Gastroesophageal sphincter (tissue), 4 donors: ENCODE results near the gene TOR1AIP1. TPM values are rescaled to one million over a fixed set of nuclear protein-coding genes. Genes with fewer than 3 reads are reported as not detected.

Experiments used
- ATAC-seq: fragments of 150-250 bp; one replicate; pipeline ENCODE4 v1.9.1; 2016; ENCODE audit warnings: mild to moderate bottlenecking, moderate library complexity
- H3K27ac ChIP-seq, 4 donors: fragments of 200-600 bp; sonication (generic) in 3 of 4; 1 replicate in 3 of 4; 2 replicates in 1 of 4; pipeline ENCODE4 v1.5.1; 2016 to 2019
- H3K27me3 ChIP-seq: fragments of 200-600 bp; sonication (generic); one replicate; pipeline ENCODE4 v1.5.1; 2019
- H3K36me3 ChIP-seq, 2 donors: fragments of 200-600 bp; sonication (generic); one replicate each; pipeline ENCODE4 v1.5.1; 2019; ENCODE audit warnings: control low read depth in 1 of 2
- H3K4me1 ChIP-seq, 3 donors: fragments of 200-600 bp; sonication (generic); 1 replicate in 2 of 3; 2 replicates in 1 of 3; pipeline ENCODE4 v1.5.1; 2016 to 2019; ENCODE audit warnings: control low read depth in 2 of 3
- H3K4me3 ChIP-seq, 2 donors: fragments of 200-600 bp; sonication (generic); one replicate each; pipeline ENCODE4 v1.5.1; 2019; ENCODE audit warnings: mild to moderate bottlenecking in 1 of 2, moderate library complexity in 1 of 2
- H3K9me3 ChIP-seq, 3 donors: fragments of 200-600 bp; sonication (generic); one replicate each; pipeline ENCODE4 v1.5.1; 2017 to 2019; ENCODE audit warnings: control low read depth in 2 of 3
- CTCF ChIP-seq, 4 experiments: fragments of 200-600 bp in 2 of 4; fragments of 450-650 bp in 2 of 4; sonication (generic) in 1 of 4; IDR thresholded peaks; one replicate each; pipeline ENCODE4 v1.5.1; 2017 to 2019; ENCODE audit warnings: antibody characterized with exemption in 4 of 4, mild to moderate bottlenecking in 2 of 4, moderate library complexity in 2 of 4
- EP300 ChIP-seq: sonication (generic); formaldehyde crosslinking; IDR thresholded peaks from one replicate; pipeline ENCODE4 v1.6.1; 2017; ENCODE audit warnings: antibody characterized with exemption, mild to moderate bottlenecking
- POLR2A ChIP-seq, 2 donors: fragments of 450-650 bp; IDR thresholded peaks; one replicate each; pipeline ENCODE4 v1.6.1; 2017; ENCODE audit warnings: antibody characterized with exemption in 2 of 2, mild to moderate bottlenecking in 2 of 2, moderate library complexity in 1 of 2
- POLR2AphosphoS5 ChIP-seq: sonication (generic); formaldehyde crosslinking; IDR thresholded peaks from one replicate; pipeline ENCODE4 v1.6.1; 2017; ENCODE audit warnings: antibody characterized with exemption
- WGBS, 2 donors: methylation state at CpG; one replicate each; pipeline ENCODE4 v1.1.5; 2018; ENCODE audit warnings: low coverage in 1 of 2; 5-methylcytosine and 5-hydroxymethylcytosine counted together
- total RNA-seq, 4 donors: library from RNA; depleted of rRNA; stranded (reverse); fragments of >200 nt; gene quantifications; one replicate each; pipeline ENCODE4 v1.1.0, GENCODE V29; 2016

Gene TOR1AIP1
- total RNA-seq, 4 donors from 2014 or later: 132 to 162 (median 141) TPM

GRCh38 chr1:179910934-179911333 lies 28.8 kb downstream of the TOR1AIP1 start:
- Histone ChIP-seq H3K27me3 (no peaks in the 10 kb centered on the region), H3K9me3 (no peaks in the 10 kb centered on the region), H3K36me3 (peaks cover 4 to 95% of the 10 kb centered on the region in 2 donors), H3K4me1 (peaks cover 0 to 5% (median 0%) of the 10 kb centered on the region in 3 donors), H3K27ac (no peak overlapping the region), H3K4me3 (no peak overlapping the region)
- TF ChIP-seq EP300: no peak
- TF ChIP-seq POLR2AphosphoS5: no peak
- TF ChIP-seq CTCF (IDR thresholded peaks at IDR 0.05): no peak
- no peak for TF ChIP-seq POLR2A (IDR thresholded peaks at IDR 0.05)
- WGBS, 2 donors: 35 to 67% methylated on average over 1 of the region's 1 CpG
- no peak for ATAC-seq

- H3K27me3 ChIP-seq: no peaks in the 10 kb centered on the region
- 96% methylated on average over 3 of the region's 3 CpGs; no CpG with 5 or more reads in 1 of the 2 donors for WGBS, 2 donors
- no peaks in the 10 kb centered on the region for H3K9me3 ChIP-seq
- no peak for ATAC-seq
- TF ChIP-seq EP300: no peak
- TF ChIP-seq CTCF (IDR thresholded peaks at IDR 0.05): no peak
- no peak for TF ChIP-seq POLR2A (IDR thresholded peaks at IDR 0.05)
- no peak for TF ChIP-seq POLR2AphosphoS5
- H3K4me1 ChIP-seq: peaks cover 0 to 5% (median 0%) of the 10 kb centered on the region in 3 donors
- H3K36me3 ChIP-seq: peaks cover 5 to 97% of the 10 kb centered on the region in 2 donors
- H3K4me3 ChIP-seq: no peak overlapping the region
- H3K27ac ChIP-seq: no peak overlapping the region
Measured at GRCh38 chr1:179911812-179912211, 29.7 kb downstream of the TOR1AIP1 start.

DNA sequence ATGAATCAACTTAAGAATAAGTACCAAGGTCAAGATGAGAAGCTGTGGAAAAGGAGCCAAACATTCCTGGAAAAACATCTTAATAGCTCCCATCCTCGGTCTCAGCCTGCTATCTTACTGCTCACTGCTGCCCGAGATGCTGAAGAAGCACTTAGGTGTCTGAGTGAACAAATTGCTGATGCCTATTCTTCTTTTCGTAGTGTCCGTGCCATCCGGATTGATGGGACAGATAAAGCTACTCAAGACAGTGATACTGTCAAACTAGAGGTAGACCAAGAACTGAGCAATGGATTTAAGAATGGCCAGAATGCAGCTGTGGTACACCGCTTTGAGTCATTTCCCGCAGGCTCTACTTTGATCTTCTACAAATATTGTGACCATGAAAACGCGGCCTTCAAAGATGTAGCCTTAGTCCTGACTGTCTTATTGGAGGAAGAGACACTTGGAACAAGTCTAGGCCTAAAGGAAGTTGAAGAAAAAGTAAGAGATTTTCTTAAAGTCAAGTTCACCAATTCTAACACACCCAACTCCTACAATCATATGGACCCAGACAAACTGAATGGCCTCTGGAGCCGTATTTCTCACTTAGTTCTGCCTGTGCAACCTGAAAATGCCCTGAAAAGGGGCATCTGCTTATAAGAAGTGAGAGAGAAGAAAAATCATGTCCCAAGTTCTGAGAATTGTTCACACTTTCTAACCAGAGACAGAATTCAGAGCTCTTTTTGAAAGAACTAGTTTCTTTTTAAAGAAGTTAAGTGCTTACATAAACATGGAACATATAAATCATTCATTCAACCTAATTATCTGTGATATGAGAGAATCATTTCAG lies 35.7 kb downstream of the TOR1AIP1 start:
- Histone ChIP-seq H3K27ac (no peak overlapping the region), H3K9me3 (no peaks in the 10 kb centered on the region), H3K27me3 (no peaks in the 10 kb centered on the region), H3K36me3 (peaks cover 16 to 91% of the 10 kb centered on the region in 2 donors), H3K4me1 (no peaks in the 10 kb centered on the region), H3K4me3 (no peak overlapping the region)
- no peak for ATAC-seq
- 85 to 91% methylated on average over 8 to 10 of the region's 10 CpGs for WGBS, 2 donors
- no peak for TF ChIP-seq CTCF (IDR thresholded peaks at IDR 0.05)
- TF ChIP-seq EP300: no peak
- TF ChIP-seq POLR2A (IDR thresholded peaks at IDR 0.05): no peak
- TF ChIP-seq POLR2AphosphoS5: no peak

DNA sequence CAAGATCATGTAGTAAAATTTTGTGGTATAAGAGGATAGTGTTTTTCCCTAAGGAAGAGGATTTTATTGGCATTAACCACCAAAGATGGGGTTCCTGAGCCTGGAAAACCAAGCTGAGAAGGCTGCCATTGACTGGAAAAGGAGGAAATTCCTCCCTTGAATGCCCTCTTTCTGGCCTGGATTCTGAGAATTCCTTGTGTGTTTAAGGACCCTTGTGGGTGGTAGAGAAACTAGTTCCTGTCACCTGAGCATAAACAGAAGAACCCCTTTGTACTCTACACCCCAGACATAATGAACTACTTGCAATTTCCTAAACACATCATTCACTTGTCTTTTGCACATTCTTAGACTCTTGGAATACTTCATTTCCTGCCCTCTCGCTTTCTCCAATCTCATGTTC lies 39.4 kb downstream of the TOR1AIP1 start:
- ATAC-seq: no peak
- no peaks in the 10 kb centered on the region for H3K27me3 ChIP-seq
- H3K9me3 ChIP-seq: no peaks in the 10 kb centered on the region
- no peak overlapping the region for H3K27ac ChIP-seq
- H3K4me3 ChIP-seq: no peak overlapping the region
- no peaks in the 10 kb centered on the region for H3K4me1 ChIP-seq
- TF ChIP-seq CTCF (IDR thresholded peaks at IDR 0.05) (no peak), EP300 (no peak), POLR2A (IDR thresholded peaks at IDR 0.05) (no peak), POLR2AphosphoS5 (no peak)
- 60 to 67% methylated on average over 1 of the region's 1 CpG for WGBS, 2 donors
- peaks cover 16 to 54% of the 10 kb centered on the region in 2 donors for H3K36me3 ChIP-seq
